HEK293T (cell line): ENCODE measurements around the gene CLC.

ENCODE experiments used
- FOXK2 ChIP-seq: fragments of 450-650 bp; IDR thresholded peaks from 2 replicates; pipeline ENCODE4 v1.6.1; 2016; ENCODE audit warnings: mild to moderate bottlenecking
- FOXM1 ChIP-seq: fragments of 450-650 bp; IDR thresholded peaks from 2 replicates; pipeline ENCODE4 v1.6.1; 2017; ENCODE audit warnings: mild to moderate bottlenecking, borderline replicate concordance
- HDGF ChIP-seq: fragments of 450-650 bp; IDR thresholded peaks from 2 replicates; pipeline ENCODE4 v1.6.1; 2017; ENCODE audit warnings: antibody characterized with exemption, borderline replicate concordance
- SUZ12 ChIP-seq: fragments of 450-650 bp; IDR thresholded peaks from 2 replicates; pipeline ENCODE4 v1.6.1; 2016; ENCODE audit warnings: mild to moderate bottlenecking
- TARDBP ChIP-seq: fragments of 450-650 bp; IDR thresholded peaks from 2 replicates; pipeline ENCODE4 v1.6.1; 2016

- TF ChIP-seq SUZ12 (no peak), HDGF (no peak), FOXK2 (no peak), FOXM1 (no peak), TARDBP (no peak)
These were observed 17.1 kb upstream of the CLC start for GRCh38 chr19:39754971-39755370.
